SH-SY5Y (cell line): ENCODE results near the gene PALD1.

Experiments used
- GATA2 ChIP-seq: IDR thresholded peaks from 2 replicates; pipeline ENCODE4 v1.6.1; 2011; ENCODE audit warnings: mild to moderate bottlenecking, low read depth, low read length
- GATA3 ChIP-seq: IDR thresholded peaks from 2 replicates; pipeline ENCODE4 v1.6.1; 2011; ENCODE audit warnings: low read depth, mild to moderate bottlenecking, low read length, moderate library complexity

- TF ChIP-seq GATA3 (no peak), GATA2 (no peak)
Observed at GRCh38 chr10:70534281-70534680, 55.7 kb downstream of the PALD1 start.
